SK-N-SH (cell line): ENCODE data around the gene HS6ST1. TPM values are rescaled to one million over a fixed set of nuclear protein-coding genes. Genes with fewer than 3 reads are reported as not detected.

Experiments used
- CTCF ChIA-PET: fragments of 300-600, 350-600 bp; formaldehyde crosslinking; extraction: SDS; loops from one replicate; lab custom pipeline; 2021; lab: Yijun Ruan, JAX
- POLR2A ChIA-PET: fragments of 350-600 bp; sonication (Branson Sonifier 250); formaldehyde crosslinking; extraction: SDS; loops from one replicate; lab custom pipeline; 2020; ENCODE audit warnings: antibody characterized with exemption, inconsistent platforms; lab: Yijun Ruan, JAX
- DNase-seq: peaks from one replicate; pipeline ENCODE4 v3.0.0; 2012
- H2AFZ ChIP-seq: fragments of 200-600 bp; sonication (generic); 2 replicates; pipeline ENCODE4 v1.8.1; 2016; ENCODE audit warnings: antibody characterized with exemption, mild to moderate bottlenecking, low read depth
- H3F3A ChIP-seq: fragments of 200-600 bp; sonication (generic); replicated peaks from 2 replicates; pipeline ENCODE3; 2016; ENCODE audit warnings: antibody characterized with exemption, mild to moderate bottlenecking; ENCODE audit not compliant: insufficient read depth
- H3K27ac ChIP-seq, 2 experiments: fragments of 200-500 bp in 1 of 2; fragments of 200-600 bp in 1 of 2; sonication (Bioruptor generic) in 1 of 2; sonication (generic), shearing (Covaris generic) in 1 of 2; 2 replicates each; pipeline versions ENCODE4 v1.5.1 to v1.6.1; 2014 to 2016; ENCODE audit warnings: low read depth in 2 of 2, inconsistent platforms in 1 of 2, low read length in 1 of 2, mild to moderate bottlenecking in 1 of 2, mixed read lengths in 1 of 2
- H3K27me3 ChIP-seq: fragments of 200-600 bp; sonication (generic), shearing (Covaris generic); 2 replicates; pipeline ENCODE4 v1.6.1; 2016; ENCODE audit warnings: mixed run types; ENCODE audit not compliant: insufficient read depth
- H3K36me3 ChIP-seq, 2 experiments: fragments of 200-500 bp in 1 of 2; fragments of 200-600 bp in 1 of 2; sonication (Bioruptor generic) in 1 of 2; sonication (generic) in 1 of 2; replicated peaks in 1 of 2; 2 replicates each; pipeline versions ENCODE3 to v1.5.1; 2014 to 2016; ENCODE audit warnings: low read length in 1 of 2, mild to moderate bottlenecking in 1 of 2; ENCODE audit not compliant: insufficient read depth in 2 of 2, control insufficient read depth in 1 of 2
- H3K4me1 ChIP-seq, 2 experiments: fragments of 200-500 bp in 1 of 2; fragments of 200-600 bp in 1 of 2; sonication (Bioruptor generic) in 1 of 2; sonication (generic), shearing (Covaris generic) in 1 of 2; 2 replicates each; pipeline versions ENCODE4 v1.5.1 to v1.6.1; 2014 to 2016; ENCODE audit warnings: low read depth in 1 of 2, low read length in 1 of 2, mixed run types in 1 of 2; ENCODE audit not compliant: insufficient read depth in 2 of 2, control insufficient read depth in 1 of 2
- H3K4me2 ChIP-seq: fragments of 200-600 bp; sonication (generic), shearing (Covaris generic); 2 replicates; pipeline ENCODE4 v1.6.1; 2017; ENCODE audit warnings: mixed run types
- H3K4me3 ChIP-seq, 2 experiments: fragments of 200-500 bp in 1 of 2; fragments of 200-600 bp in 1 of 2; sonication (Bioruptor generic) in 1 of 2; sonication (generic), shearing (Covaris generic) in 1 of 2; 2 replicates each; pipeline versions ENCODE4 v1.5.1 to v1.8.1; 2014 to 2016; ENCODE audit warnings: low read depth in 2 of 2, inconsistent platforms in 1 of 2, low read length in 1 of 2, mild to moderate bottlenecking in 1 of 2, mixed read lengths in 1 of 2, moderate library complexity in 1 of 2
- H3K79me2 ChIP-seq: fragments of 200-600 bp; sonication (generic); 2 replicates; pipeline ENCODE4 v1.8.1; 2017; ENCODE audit warnings: mild to moderate bottlenecking; ENCODE audit not compliant: insufficient read depth
- H3K9ac ChIP-seq: fragments of 200-600 bp; sonication (generic); 2 replicates; pipeline ENCODE4 v1.6.1; 2017; ENCODE audit warnings: mixed run types
- H3K9me2 ChIP-seq: fragments of 200-600 bp; sonication (generic); 2 replicates; pipeline ENCODE4 v1.6.1; 2017; ENCODE audit warnings: mixed run types
- H3K9me3 ChIP-seq: fragments of 200-600 bp; sonication (generic); 2 replicates; pipeline ENCODE4 v1.6.1; 2017; ENCODE audit warnings: mixed run types, mild to moderate bottlenecking, moderate library complexity
- H4K20me1 ChIP-seq: fragments of 200-600 bp; sonication (generic); 2 replicates; pipeline ENCODE4 v1.6.1; 2017; ENCODE audit warnings: mild to moderate bottlenecking, mixed run types; ENCODE audit not compliant: insufficient read depth
- CHD2 ChIP-seq: fragments of 150-350 bp; IDR thresholded peaks from 2 replicates; pipeline ENCODE4 v1.6.1; 2018; ENCODE audit warnings: low read length; ENCODE audit not compliant: partially characterized antibody
- CTCF ChIP-seq: fragments of 200-600 bp; sonication (generic); IDR thresholded peaks from 2 replicates; pipeline ENCODE4 v1.6.1; 2017; ENCODE audit warnings: antibody characterized with exemption, mild to moderate bottlenecking, moderate library complexity
- ELF1 ChIP-seq: IDR thresholded peaks from 2 replicates; pipeline ENCODE4 v1.4.0; 2012
- FOXJ3 ChIP-seq: sonication (generic); formaldehyde crosslinking; IDR thresholded peaks from 2 replicates; pipeline ENCODE4 v1.5.1; 2020; ENCODE audit warnings: mild to moderate bottlenecking, missing genetic modification reagents
- FOXM1 ChIP-seq: IDR thresholded peaks from 2 replicates; pipeline ENCODE4 v1.4.0; 2012; ENCODE audit warnings: low read depth, mild to moderate bottlenecking
- GABPA ChIP-seq: IDR thresholded peaks from 2 replicates; pipeline ENCODE4 v1.4.0; 2012; ENCODE audit warnings: low read depth, mild to moderate bottlenecking
- JUND ChIP-seq: IDR thresholded peaks from 2 replicates; pipeline ENCODE4 v1.4.0; 2012
- NRF1 ChIP-seq: IDR thresholded peaks from 2 replicates; pipeline ENCODE4 v1.6.1; 2012; ENCODE audit warnings: low read depth, mild to moderate bottlenecking, low read length
- POLR2AphosphoS5 ChIP-seq: IDR thresholded peaks from 2 replicates; pipeline ENCODE4 v1.6.1; 2012; ENCODE audit warnings: low read depth, low read length
- RAD21 ChIP-seq: IDR thresholded peaks from 2 replicates; pipeline ENCODE4 v1.6.1; 2012; ENCODE audit warnings: mild to moderate bottlenecking, low read length
- RFX5 ChIP-seq: IDR thresholded peaks from 2 replicates; pipeline ENCODE4 v1.6.1; 2012; ENCODE audit warnings: mild to moderate bottlenecking, improper control_type of control experiment, low read length
- SMC3 ChIP-seq: IDR thresholded peaks from 2 replicates; pipeline ENCODE4 v1.6.1; 2012; ENCODE audit warnings: low read depth, low read length, improper control_type of control experiment
- TCF12 ChIP-seq: IDR thresholded peaks from 2 replicates; pipeline ENCODE4 v1.4.0; 2012
- USF1 ChIP-seq: IDR thresholded peaks from 2 replicates; pipeline ENCODE4 v1.4.0; 2012; ENCODE audit warnings: low read depth, borderline replicate concordance
- USF2 ChIP-seq: fragments of 150-350 bp; IDR thresholded peaks from 2 replicates; pipeline ENCODE4 v1.6.1; 2017; ENCODE audit warnings: antibody characterized with exemption, low read length, low read depth, borderline replicate concordance
- YY1 ChIP-seq: IDR thresholded peaks from 2 replicates; pipeline ENCODE4 v1.4.0; 2012; ENCODE audit warnings: low read depth, mild to moderate bottlenecking
- WGBS: methylation state at CpG from one replicate; pipeline ENCODE4 v1.1.6; 2017; ENCODE audit warnings: low lambda C conversion rate; 5-methylcytosine and 5-hydroxymethylcytosine counted together
- polyA plus RNA-seq, 3 experiments: library from polyadenylated mRNA; depleted of rRNA; stranded (reverse); fragments of >200 nt; gene quantifications; 2 replicates each; pipeline ENCODE4 v1.2.3, GENCODE V29; 2012

Gene HS6ST1
- polyA plus RNA-seq, 1 of the 3 experiments (the other 2 are of a cell fraction) = 5.9 TPM

- TF ChIP-seq NRF1 = no peak
- no peak for TF ChIP-seq JUND
- TF ChIP-seq FOXM1 = no peak
- no peak for TF ChIP-seq TCF12
- H3K9me3 ChIP-seq = no peaks in the 10 kb centered on the region
- H3K9ac ChIP-seq = no peak overlapping the region
- no peak overlapping the region for H3K4me2 ChIP-seq
- no peaks in the 10 kb centered on the region for H4K20me1 ChIP-seq
- ChIA-PET POLR2A (interaction anchor here (1.1 to 1.3 kb wide), 2 partner anchors 26 to 103 kb away, joined by 4 to 6 read pairs; no protein-coding TSS in a partner anchor), CTCF (no interaction called here)
- H3K79me2 ChIP-seq = no peaks in the 10 kb centered on the region
- H3F3A ChIP-seq = no peaks in the 10 kb centered on the region
- no peaks in the 10 kb centered on the region for H3K9me2 ChIP-seq
- no peak overlapping the region for H2AFZ ChIP-seq
- no peak for DNase-seq
- H3K4me3 ChIP-seq = no peak overlapping the region
- H3K27me3 ChIP-seq = no peaks in the 10 kb centered on the region
- no peaks in the 10 kb centered on the region for H3K36me3 ChIP-seq
- H3K27ac ChIP-seq = peak overlapping the region in 1 of 2 experiments; percentile 92; a peak in 2 of 4 replicates
- H3K4me1 ChIP-seq = peaks cover 9 to 25% of the 10 kb centered on the region in 2 experiments; a peak in 2 of 4 replicates
- whole genome bisulfite sequencing = 88% methylated on average over 10 of the region's 14 CpGs
Observed at GRCh38 chr2:128347171-128347558, 28.5 kb upstream of the HS6ST1 start.

GRCh38 chr2:128346291-128347170, 27.9 kb upstream of the HS6ST1 start:
- ChIA-PET CTCF (no interaction called here), POLR2A (no interaction called here)
- H3K4me2 ChIP-seq = no peak overlapping the region
- WGBS = 78% methylated on average over 17 of the region's 53 CpGs
- no peaks in the 10 kb centered on the region for H3K36me3 ChIP-seq
- no peaks in the 10 kb centered on the region for H4K20me1 ChIP-seq
- no peak for DNase-seq
- H3K4me3 ChIP-seq = no peak overlapping the region
- H3K27ac ChIP-seq = peak overlapping the region in 1 of 2 experiments; percentile 92; a peak in 2 of 4 replicates
- TF ChIP-seq CTCF = no peak
- no peak for TF ChIP-seq SMC3
- no peaks in the 10 kb centered on the region for H3K9me2 ChIP-seq
- no peak overlapping the region for H2AFZ ChIP-seq
- no peaks in the 10 kb centered on the region for H3K79me2 ChIP-seq
- H3F3A ChIP-seq = no peaks in the 10 kb centered on the region
- no peaks in the 10 kb centered on the region for H3K27me3 ChIP-seq
- H3K9ac ChIP-seq = no peak overlapping the region
- peaks cover 9 to 25% of the 10 kb centered on the region in 2 experiments; a peak in 2 of 4 replicates for H3K4me1 ChIP-seq
- no peaks in the 10 kb centered on the region for H3K9me3 ChIP-seq

- H3K4me1 ChIP-seq = peaks cover 9 to 25% of the 10 kb centered on the region in 2 experiments; a peak in 2 of 4 replicates
- H3K4me2 ChIP-seq = no peak overlapping the region
- 81% methylated on average over 31 of the region's 43 CpGs for whole genome bisulfite sequencing
- no peak overlapping the region for H2AFZ ChIP-seq
- no peaks in the 10 kb centered on the region for H3F3A ChIP-seq
- ChIA-PET CTCF (no interaction called here), POLR2A (no interaction called here)
- no peaks in the 10 kb centered on the region for H3K79me2 ChIP-seq
- no peak overlapping the region for H3K27ac ChIP-seq
- no peak overlapping the region for H3K4me3 ChIP-seq
- no peaks in the 10 kb centered on the region for H3K9me2 ChIP-seq
- H3K9me3 ChIP-seq = no peaks in the 10 kb centered on the region
- no peak overlapping the region for H3K9ac ChIP-seq
- no peaks in the 10 kb centered on the region for H3K36me3 ChIP-seq
- no peaks in the 10 kb centered on the region for H4K20me1 ChIP-seq
- DNase-seq = no peak
- no peaks in the 10 kb centered on the region for H3K27me3 ChIP-seq
- no peak for TF ChIP-seq ELF1
- TF ChIP-seq FOXJ3 (CRISPR knock-in tag) = no peak
- TF ChIP-seq USF1 = no peak
- TF ChIP-seq POLR2AphosphoS5 = no peak
- no peak for TF ChIP-seq CHD2
- TF ChIP-seq GABPA = no peak
- no peak for TF ChIP-seq RFX5
- TF ChIP-seq USF2 = no peak
- no peak for TF ChIP-seq YY1
- no peak for TF ChIP-seq RAD21
- no peak for TF ChIP-seq SMC3
Observed at GRCh38 chr2:128345436-128346165, 26.9 kb upstream of the HS6ST1 start.
